ENCODE data around the gene ADK.

GRCh38 chr10:74514322-74514721, 363.3 kb downstream of the ADK start:
- TF ChIP-seq XRCC5 (optimal IDR thresholded peaks at IDR 0.05; ENCODE audit: low read length) (no peak), CTCF (CRISPR knock-in tag; IDR thresholded peaks at IDR 0.05) (no peak), GTF2F1 (IDR thresholded peaks at IDR 0.05; ENCODE audit: low read length) (no peak), EZH2 (conservative IDR thresholded peaks at IDR 0.05; ENCODE audit: low read depth, low read length) (no peak)
